OCI-M2 (cell line): ENCODE data around the gene DDR2.
"Not testable (repeated sequence)": the region's sequence is repeated elsewhere in the genome, so short reads cannot be mapped to it uniquely, and the experiment has no call there.

ENCODE experiments used
- DNase-seq: peaks from one replicate; lab custom pipeline; 2025; ENCODE audit not compliant: unreplicated experiment; lab: John Stamatoyannopoulos, UW

The DDR2 gene

GRCh38 chr1:162632217-162632666 lies at the start of gene DDR2:
DDR2 (plus strand) TSS chr1:162632464; CDS start chr1:162719064, 86,600 bp downstream.
- DNase-seq, result no peak

- DNase-seq, result not testable (repeated sequence)
Measured at GRCh38 chr1:162582901-162583300, 49.4 kb upstream of the DDR2 start.

GRCh38 chr1:162585101-162585500 lies 47.2 kb upstream of the DDR2 start:
- DNase-seq, result not testable (repeated sequence)

GRCh38 chr1:162587347-162587746 lies 44.9 kb upstream of the DDR2 start:
- no peak for DNase-seq

- no peak for DNase-seq
Measured at GRCh38 chr1:162587761-162588260, 44.5 kb upstream of the DDR2 start.

GRCh38 chr1:162590101-162590500 lies 42.2 kb upstream of the DDR2 start:
- no peak for DNase-seq

- no peak for DNase-seq
Measured at GRCh38 chr1:162590686-162591085, 41.6 kb upstream of the DDR2 start.

- DNase-seq, result no peak
Measured at GRCh38 chr1:162596514-162597170, 35.6 kb upstream of the DDR2 start.

- no peak for DNase-seq
Measured at GRCh38 chr1:162599451-162599850, 32.8 kb upstream of the DDR2 start.

GRCh38 chr1:162603117-162603516 lies 29.1 kb upstream of the DDR2 start:
- not testable (repeated sequence) for DNase-seq

GRCh38 chr1:162605225-162605927 lies 26.9 kb upstream of the DDR2 start:
- DNase-seq, result no peak

GRCh38 chr1:162609306-162609705 lies 23.0 kb upstream of the DDR2 start:
- no peak for DNase-seq

GRCh38 chr1:162612606-162613400 lies 19.5 kb upstream of the DDR2 start:
- no peak for DNase-seq

- DNase-seq, result no peak
Measured at GRCh38 chr1:162616848-162617247, 15.4 kb upstream of the DDR2 start.

GRCh38 chr1:162617513-162617912 lies 14.8 kb upstream of the DDR2 start:
- DNase-seq, result no peak

- no peak for DNase-seq
Measured at GRCh38 chr1:162619076-162619475, 13.2 kb upstream of the DDR2 start.

- no peak for DNase-seq
Measured at GRCh38 chr1:162621256-162621655, 11.0 kb upstream of the DDR2 start.

- DNase-seq, result no peak
Measured at GRCh38 chr1:162625679-162626078, 6.6 kb upstream of the DDR2 start.

- DNase-seq, result no peak
Measured at GRCh38 chr1:162626094-162626493, 6.2 kb upstream of the DDR2 start.

- DNase-seq, result no peak
Measured at GRCh38 chr1:162626761-162627160, 5.5 kb upstream of the DDR2 start.

- no peak for DNase-seq
Measured at GRCh38 chr1:162627662-162628296, 4.5 kb upstream of the DDR2 start.
